ENCODE data around the gene FGR. TPM values are rescaled to one million over a fixed set of nuclear protein-coding genes. Genes with fewer than 3 reads are reported as not detected.

FGR gene
- total RNA-seq, 4 donors from 2014 or later = 3.0 to 9.2 (median 5.9) TPM

- Histone ChIP-seq H3K4me1 (peaks cover 15% of the 10 kb centered on the region), H3K36me3 (no peaks in the 10 kb centered on the region), H3K27ac (no peak overlapping the region), H3K27me3 (no peaks in the 10 kb centered on the region), H3K9me3 (peaks cover 8% of the 10 kb centered on the region), H3K4me3 (no peak overlapping the region)
- 93% methylated on average over 1 of the region's 1 CpG for WGBS
- no peak for DNase-seq (ENCODE audit: low spot score in 2 of 2)
- TF ChIP-seq POLR2AphosphoS5 (IDR thresholded peaks at IDR 0.05) = no peak
- no peak for TF ChIP-seq EP300 (IDR thresholded peaks at IDR 0.05)
- TF ChIP-seq POLR2A (IDR thresholded peaks at IDR 0.05) = no peak
- no peak for TF ChIP-seq CTCF (IDR thresholded peaks at IDR 0.05)
Observed at GRCh38 chr1:27676410-27676809, 41.4 kb upstream of the FGR start.

- no peaks in the 10 kb centered on the region for H3K36me3 ChIP-seq
- no peak for DNase-seq (ENCODE audit: low spot score in 2 of 2)
- peak overlapping the region; percentile 54 for H3K4me3 ChIP-seq
- no peaks in the 10 kb centered on the region for H3K9me3 ChIP-seq
- peaks cover 34% of the 10 kb centered on the region for H3K4me1 ChIP-seq
- TF ChIP-seq CTCF (IDR thresholded peaks at IDR 0.05) (no peak), EP300 (IDR thresholded peaks at IDR 0.05) (peak; percentile 37)
- H3K27ac ChIP-seq = peak overlapping the region; percentile 71
- no peaks in the 10 kb centered on the region for H3K27me3 ChIP-seq
Observed at GRCh38 chr1:27672750-27673112, 37.7 kb upstream of the FGR start.

- peak within 1 kb of the TSS; percentile 71 for H3K27ac ChIP-seq
- DNase-seq (ENCODE audit: low spot score in 2 of 2) = peak; percentile 89 to 92
- H3K4me1 ChIP-seq = peaks cover 34% of the 10 kb centered on the region
- no peaks in the 10 kb centered on the region for H3K36me3 ChIP-seq
- H3K9me3 ChIP-seq = no peaks in the 10 kb centered on the region
- H3K4me3 ChIP-seq = peak within 1 kb of the TSS; percentile 54
- no peaks in the 10 kb centered on the region for H3K27me3 ChIP-seq
- 0% methylated on average over 8 of the region's 10 CpGs for WGBS
- TF ChIP-seq POLR2A (IDR thresholded peaks at IDR 0.05) = no peak
- no peak for TF ChIP-seq EP300 (IDR thresholded peaks at IDR 0.05)
- TF ChIP-seq POLR2AphosphoS5 (IDR thresholded peaks at IDR 0.05) = peak in 1 of 3 donors; percentile 31
- peak in 1 of 2 donors; percentile 31 for TF ChIP-seq CTCF (IDR thresholded peaks at IDR 0.05)
Observed at GRCh38 chr1:27671964-27672749, 37.2 kb upstream of the FGR start, which contains the start of gene IFI6. Gene IFI6, minus strand, starts transcription at chr1:27672192. Its CDS starts 2,878 bp downstream, at chr1:27669314.

- 81% methylated on average over 4 of the region's 4 CpGs for WGBS
- no peaks in the 10 kb centered on the region for H3K27me3 ChIP-seq
- no peak overlapping the region for H3K4me3 ChIP-seq
Observed at GRCh38 chr1:27669876-27670275, 34.9 kb upstream of the FGR start.

More at GRCh38 chr1:27669876-27670275, 34.9 kb upstream of the FGR start:
- TF ChIP-seq CTCF (IDR thresholded peaks at IDR 0.05) (no peak), POLR2A (IDR thresholded peaks at IDR 0.05) (no peak), EP300 (IDR thresholded peaks at IDR 0.05) (no peak), POLR2AphosphoS5 (IDR thresholded peaks at IDR 0.05) (no peak)
- no peak for DNase-seq (ENCODE audit: low spot score in 2 of 2)
- H3K4me1 ChIP-seq = peaks cover 34% of the 10 kb centered on the region
- no peaks in the 10 kb centered on the region for H3K36me3 ChIP-seq
- no peak overlapping the region for H3K27ac ChIP-seq
- no peaks in the 10 kb centered on the region for H3K9me3 ChIP-seq
